GM19455 (cell line): Measurements from ENCODE around the gene PSMB2.

Source experiments
- ATAC-seq: cut with Tn5 transposase; IDR thresholded peaks from one replicate; pipeline ENCODE4 v1.9.1; 2021; ENCODE audit not compliant: unreplicated experiment

Gene PSMB2

DNA sequence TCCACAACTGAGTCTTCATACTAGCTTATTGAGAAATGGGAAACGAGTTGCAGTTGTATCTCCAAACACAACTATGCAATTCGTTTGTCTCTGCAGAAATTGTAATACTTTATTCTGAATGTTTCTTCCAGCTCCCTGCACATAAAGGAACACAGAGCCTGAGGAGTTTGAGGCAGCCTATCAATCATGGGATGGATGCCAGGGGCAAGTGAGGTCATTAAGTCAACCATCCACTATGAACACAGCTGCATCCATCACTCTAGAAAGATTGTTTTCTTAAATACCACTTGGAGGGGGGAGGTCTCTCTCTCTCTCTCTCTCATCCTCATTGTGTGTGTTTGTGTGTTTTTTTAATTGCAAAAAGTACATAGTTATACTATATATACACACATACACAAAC, 2.9 kb upstream of the PSMB2 start:
- no peak for ATAC-seq

DNA sequence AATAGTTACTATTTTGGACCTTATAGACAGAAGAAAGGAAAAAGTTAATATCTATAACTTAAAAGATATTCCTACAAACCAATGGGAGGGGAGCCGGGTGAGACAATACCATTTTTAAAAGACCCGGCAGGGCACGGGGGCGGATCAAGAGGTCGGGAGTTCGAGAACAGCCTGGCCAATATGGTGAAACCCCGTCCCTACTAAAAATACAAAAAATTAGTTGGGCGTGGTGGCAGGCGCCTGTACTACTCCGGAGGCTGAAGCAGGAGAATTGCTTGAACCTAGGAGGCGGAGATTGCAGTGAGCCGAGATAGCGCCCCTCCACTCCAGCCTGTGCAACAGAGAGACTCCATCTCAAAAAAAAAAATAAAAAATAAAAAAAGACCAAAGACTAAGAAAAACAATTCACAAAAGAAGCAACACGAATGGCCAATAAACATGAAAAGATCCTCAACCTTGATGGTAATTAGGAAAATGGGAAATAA, 1.2 kb upstream of the PSMB2 start:
- no peak for ATAC-seq

- no peak for ATAC-seq
Observed at GRCh38 chr1:35640380-35641232, 720 bp downstream of the PSMB2 start.

- ATAC-seq = no peak
Observed at GRCh38 chr1:35637401-35637809, 3.9 kb downstream of the PSMB2 start.

DNA sequence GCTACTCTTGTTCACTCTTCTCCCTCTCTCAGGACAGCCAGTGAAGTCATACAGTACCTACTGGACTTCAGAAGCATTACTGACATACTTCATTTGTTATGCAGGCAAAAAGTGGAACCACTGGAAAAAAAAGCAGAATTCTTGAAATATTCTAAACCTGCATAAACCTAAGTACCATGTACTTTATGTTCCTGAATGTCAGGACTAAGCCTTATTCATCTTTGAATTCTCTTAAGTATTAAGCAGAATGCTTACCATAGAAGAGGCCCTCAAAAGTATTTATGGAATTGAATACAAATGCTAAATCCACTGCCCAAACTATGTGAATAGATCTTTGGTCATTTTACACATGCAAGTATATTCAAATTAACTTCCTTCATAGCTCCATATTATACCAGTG, 7.8 kb downstream of the PSMB2 start:
- no peak for ATAC-seq

GRCh38 chr1:35631396-35631795, 9.9 kb downstream of the PSMB2 start:
- ATAC-seq = no peak

GRCh38 chr1:35629051-35629450, 12.3 kb downstream of the PSMB2 start:
- no peak for ATAC-seq

- no peak for ATAC-seq
Observed at GRCh38 chr1:35623832-35624231, 17.5 kb downstream of the PSMB2 start.

GRCh38 chr1:35622510-35623178, 18.7 kb downstream of the PSMB2 start:
- no peak for ATAC-seq

GRCh38 chr1:35619237-35620121, 21.8 kb downstream of the PSMB2 start:
- ATAC-seq = no peak

- ATAC-seq = no peak
Observed at GRCh38 chr1:35615440-35615839, 25.9 kb downstream of the PSMB2 start.

DNA sequence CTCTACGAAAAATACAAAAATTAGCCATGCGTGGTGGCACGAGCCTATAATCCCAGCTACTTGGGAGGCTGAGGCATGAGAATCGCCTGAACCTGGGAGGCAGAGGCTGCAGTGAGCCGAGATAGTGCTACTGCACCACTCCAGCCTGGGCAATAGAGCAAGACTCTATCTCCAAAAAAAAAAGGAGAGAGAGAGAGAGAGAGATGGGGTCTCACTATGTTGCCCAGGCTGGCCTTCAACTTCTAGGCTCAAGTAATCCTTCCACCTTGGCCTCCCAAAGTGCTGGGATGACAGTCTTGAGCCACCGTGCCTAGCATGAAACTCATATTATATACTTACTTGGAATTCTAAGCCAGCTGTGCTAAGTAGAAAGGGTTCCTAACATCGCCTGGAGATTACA, 29.7 kb downstream of the PSMB2 start:
- ATAC-seq = no peak

- ATAC-seq = no peak
Observed at GRCh38 chr1:35605867-35606182, 35.5 kb downstream of the PSMB2 start.

DNA sequence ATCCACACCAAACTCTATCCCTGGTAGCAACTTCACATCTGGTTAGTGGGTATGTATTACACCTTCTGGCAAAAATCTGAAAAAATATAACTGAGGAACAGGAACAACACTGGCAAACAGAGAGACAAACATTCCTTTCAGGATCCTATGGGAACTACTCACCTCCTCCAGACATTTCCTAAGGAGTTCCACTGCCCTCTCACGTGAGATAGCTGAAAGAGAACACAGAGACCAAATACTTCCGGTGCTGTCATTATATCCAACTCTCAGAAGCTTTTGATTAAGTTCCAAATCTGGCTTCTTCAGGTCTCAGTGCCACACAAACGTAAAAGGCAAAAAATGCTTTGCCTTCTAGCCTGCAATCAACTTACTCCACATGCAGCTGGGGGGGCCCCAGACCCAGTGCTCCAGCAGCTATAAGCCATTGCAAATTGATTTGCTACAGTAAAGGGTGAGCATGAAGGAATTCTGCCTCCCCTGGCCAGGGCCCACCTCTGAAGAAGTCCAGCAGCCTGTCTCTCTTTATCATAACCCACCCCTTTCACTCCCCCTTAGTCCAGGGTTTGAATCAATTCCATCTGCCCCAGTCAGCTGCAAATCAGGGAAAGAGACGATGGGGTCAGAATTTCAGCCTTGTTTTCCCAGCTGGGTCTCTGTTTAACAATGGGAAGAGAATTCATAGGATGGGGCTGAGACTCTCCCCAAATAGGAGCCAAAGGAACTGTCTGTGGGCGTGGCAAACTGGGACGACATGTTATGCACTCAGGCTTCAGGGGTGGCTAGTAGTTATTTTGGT, 36.1 kb downstream of the PSMB2 start:
- no peak for ATAC-seq

- ATAC-seq = no peak
Observed at GRCh38 chr1:35603941-35604340, 37.4 kb downstream of the PSMB2 start.

DNA sequence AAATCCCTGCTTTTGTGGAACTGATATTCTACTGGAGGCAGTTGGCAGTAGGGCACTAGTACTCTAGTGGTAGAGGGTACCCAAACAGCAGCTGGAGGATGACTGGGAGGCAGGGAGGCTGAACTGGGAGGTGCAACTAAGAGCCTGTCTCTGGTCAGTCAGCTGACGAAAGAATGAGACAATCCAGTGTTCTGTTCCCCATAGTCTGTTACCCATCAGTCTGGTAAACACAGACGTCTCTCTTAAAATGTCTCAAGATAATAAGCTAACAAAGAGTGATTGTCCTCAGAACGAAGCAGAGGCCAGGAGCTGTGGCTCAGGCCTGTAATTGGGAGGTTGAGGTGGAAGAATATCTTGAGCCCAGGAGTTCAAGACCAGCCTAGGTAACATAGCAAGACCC, 37.9 kb downstream of the PSMB2 start:
- ATAC-seq = no peak

- ATAC-seq = no peak
Observed at GRCh38 chr1:35600593-35600992, 40.7 kb downstream of the PSMB2 start.

GRCh38 chr1:35599411-35599810, 41.9 kb downstream of the PSMB2 start:
- ATAC-seq = no peak

- ATAC-seq = no peak
Observed at GRCh38 chr1:35598895-35599294, 42.4 kb downstream of the PSMB2 start.

DNA sequence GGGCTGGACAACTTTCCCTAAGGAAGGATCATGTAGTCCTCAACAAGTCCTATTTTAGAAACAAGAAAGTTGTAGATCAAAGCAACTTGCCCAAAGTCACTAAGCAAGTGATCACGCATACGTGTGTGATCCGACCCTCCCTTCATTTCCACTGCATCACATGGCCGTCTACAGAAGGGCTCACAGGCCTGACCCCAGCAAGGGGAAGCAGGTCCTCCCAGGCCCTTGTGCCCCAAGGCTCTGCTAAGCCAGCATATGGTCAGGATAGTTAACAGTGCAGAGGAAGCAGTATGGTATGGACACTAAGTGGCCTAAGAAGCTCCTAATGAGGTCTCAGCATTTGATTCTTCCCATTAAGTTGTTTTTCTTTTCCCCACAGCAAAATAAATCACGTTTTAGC, 43.5 kb downstream of the PSMB2 start:
- ATAC-seq = no peak

- ATAC-seq = no peak
Observed at GRCh38 chr1:35595684-35596083, 45.6 kb downstream of the PSMB2 start.
